HEK293 (cell line): ENCODE measurements around the gene PCNX3.

ENCODE experiments used
- CTCF ChIP-seq: fragments of 450-650 bp; formaldehyde crosslinking; IDR thresholded peaks from 2 replicates; pipeline ENCODE4 v1.5.1; 2016; ENCODE audit warnings: missing biosample characterization, missing genetic modification characterization
- GLI4 ChIP-seq: fragments of 450-650 bp; formaldehyde crosslinking; IDR thresholded peaks from 2 replicates; pipeline ENCODE4 v1.5.1; 2016; ENCODE audit warnings: missing biosample characterization, missing genetic modification characterization
- HOXA7 ChIP-seq: sonication (generic); formaldehyde crosslinking; IDR thresholded peaks from 2 replicates; pipeline ENCODE4 v1.8.1; 2022; ENCODE audit warnings: missing genetic modification reagents, borderline replicate concordance
- ZNF184 ChIP-seq: fragments of 450-650 bp; IDR thresholded peaks from 2 replicates; pipeline ENCODE4 v1.5.1; 2018; ENCODE audit warnings: missing biosample characterization, mild to moderate bottlenecking, missing genetic modification characterization
- ZNF274 ChIP-seq, 2 experiments: fragments of 200-500 bp in 1 of 2; fragments of 450-650 bp in 1 of 2; sonication (Bioruptor generic) in 1 of 2; formaldehyde crosslinking in 1 of 2; IDR thresholded peaks; 2 replicates each; pipeline versions ENCODE4 v1.5.1 to v1.6.1; 2014 to 2016; ENCODE audit warnings: borderline replicate concordance in 1 of 2, inconsistent platforms in 1 of 2, low read length in 1 of 2, missing biosample characterization in 1 of 2, missing genetic modification characterization in 1 of 2
- ZNF449 ChIP-seq: fragments of 450-650 bp; formaldehyde crosslinking; IDR thresholded peaks from 2 replicates; pipeline ENCODE4 v1.5.1; 2017; ENCODE audit warnings: missing biosample characterization, mild to moderate bottlenecking, missing genetic modification characterization, moderate library complexity
- ZNF510 ChIP-seq: fragments of 450-650 bp; formaldehyde crosslinking; IDR thresholded peaks from 2 replicates; pipeline ENCODE4 v1.5.1; 2018; ENCODE audit warnings: mild to moderate bottlenecking, missing genetic modification characterization, missing biosample characterization; ENCODE audit not compliant: insufficient replicate concordance
- ZNF645 ChIP-seq: fragments of 450-650 bp; formaldehyde crosslinking; IDR thresholded peaks from 2 replicates; pipeline ENCODE4; 2016; ENCODE audit warnings: missing biosample characterization, missing genetic modification characterization
- ZNF704 ChIP-seq: fragments of 450-650 bp; formaldehyde crosslinking; IDR thresholded peaks from 2 replicates; pipeline ENCODE4 v1.5.1; 2016; ENCODE audit warnings: missing biosample characterization, missing genetic modification characterization

GRCh38 chr11:65579291-65579690 lies 36.3 kb upstream of the PCNX3 start:
- TF ChIP-seq CTCF (tag by site-specific recombination): no peak
- TF ChIP-seq GLI4 (tag by site-specific recombination): no peak
- TF ChIP-seq ZNF645 (tag by site-specific recombination): no peak
- no peak for TF ChIP-seq HOXA7 (CRISPR knock-in tag)
- TF ChIP-seq ZNF510 (tag by site-specific recombination): no peak
- no peak for TF ChIP-seq ZNF274 (IDR thresholded peaks at IDR 0.05; ENCODE audit: low read length)
- no peak for TF ChIP-seq ZNF274 (tag by site-specific recombination; IDR thresholded peaks at IDR 0.05; ENCODE audit: borderline replicate concordance)
- TF ChIP-seq ZNF704 (tag by site-specific recombination): no peak
- TF ChIP-seq ZNF184 (tag by site-specific recombination): no peak
- TF ChIP-seq ZNF449 (tag by site-specific recombination): no peak
